Uterus (tissue), 4 donors: ENCODE measurements around the gene RNF121. TPM values are rescaled to one million over a fixed set of nuclear protein-coding genes. Genes with fewer than 3 reads are reported as not detected.

Experiments
- DNase-seq, 2 donors: peaks; one replicate each; pipeline ENCODE4 v3.0.0-alpha.2; 2019 to 2020
- H3K27ac ChIP-seq, 2 donors: fragments of 200-600 bp; sonication (generic); 1 replicate in 1 of 2; 2 replicates in 1 of 2; pipeline ENCODE4 v1.5.1; 2016 to 2018
- H3K27me3 ChIP-seq, 2 donors: fragments of 200-600 bp; sonication (generic); one replicate each; pipeline ENCODE4 v1.5.1; 2018 to 2019; ENCODE audit warnings: control low read depth in 1 of 2
- H3K36me3 ChIP-seq, 2 donors: fragments of 200-600 bp; sonication (generic); one replicate each; pipeline ENCODE4 v1.5.1; 2019; ENCODE audit warnings: control low read depth in 1 of 2
- H3K4me1 ChIP-seq, 2 donors: fragments of 200-600 bp; sonication (generic); one replicate each; pipeline ENCODE4 v1.5.1; 2018 to 2019; ENCODE audit warnings: control low read depth in 1 of 2
- H3K4me3 ChIP-seq, 2 donors: fragments of 200-600 bp; sonication (generic); 1 replicate in 1 of 2; 2 replicates in 1 of 2; pipeline ENCODE4 v1.5.1; 2018 to 2019; ENCODE audit warnings: mild to moderate bottlenecking in 1 of 2
- H3K9me3 ChIP-seq, 2 donors: fragments of 200-600 bp; sonication (generic); one replicate each; pipeline ENCODE4 v1.5.1; 2019; ENCODE audit warnings: control low read depth in 1 of 2
- POLR2A ChIP-seq, 2 donors: fragments of 450-650 bp; IDR thresholded peaks; one replicate each; pipeline ENCODE4 v1.6.1; 2016; ENCODE audit warnings: antibody characterized with exemption in 2 of 2, mild to moderate bottlenecking in 1 of 2, moderate library complexity in 1 of 2
- intact Hi-C: fragments of 100-400 bp; cut with DNase I; formaldehyde crosslinking; loops from one replicate; pipeline ENCODE4 v1.15.1; 2023; ENCODE audit warnings: low total_unique reads
- total RNA-seq, 4 donors: library from RNA; depleted of rRNA in 3 of 4; stranded (reverse); fragments of >200 nt in 3 of 4; gene quantifications; one replicate each; pipeline versions ENCODE4 v1.1.0 to v1.2.4, GENCODE V29; 2014 to 2023
- TF ChIP-seq, protein P1 (sequence below), 4 experiments: fragments of 200-600 bp in 2 of 4; fragments of 450-650 bp in 2 of 4; sonication (generic) in 2 of 4; IDR thresholded peaks; one replicate each; pipeline ENCODE4 v1.5.1; 2016 to 2019; ENCODE audit warnings: antibody characterized with exemption in 4 of 4, mild to moderate bottlenecking in 2 of 4, moderate library complexity in 1 of 4
- donor health status: DM: yes; HTN: yes; CAD: no.

Gene RNF121
- total RNA-seq, 4 donors from 2014 or later = 3.8 to 56.2 (median 47.0) TPM

DNA sequence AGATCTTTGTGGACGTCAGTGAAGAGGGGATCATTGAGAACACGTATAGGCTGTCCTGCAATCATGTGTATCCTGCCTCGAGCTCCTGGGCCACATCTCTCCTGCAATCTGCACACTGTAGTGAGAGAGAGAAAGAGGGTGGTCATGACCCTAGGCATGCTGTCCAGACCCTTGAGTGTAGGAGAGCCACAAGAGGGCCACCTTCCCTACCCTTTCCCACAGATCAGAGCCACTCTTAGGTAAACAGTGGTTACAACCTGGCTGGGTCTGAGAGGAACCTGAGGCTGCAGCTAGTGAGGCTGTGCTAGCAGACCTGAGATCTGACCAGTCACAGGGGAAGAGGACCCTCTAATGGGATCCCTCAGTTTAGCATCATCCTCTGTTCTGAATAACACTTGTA is 65.9 kb downstream of the RNF121 start:
- H3K4me3 ChIP-seq = no peak overlapping the region
- H3K4me1 ChIP-seq = no peaks in the 10 kb centered on the region
- no peak for TF ChIP-seq POLR2A (IDR thresholded peaks at IDR 0.05)
- TF ChIP-seq, protein P1, sequence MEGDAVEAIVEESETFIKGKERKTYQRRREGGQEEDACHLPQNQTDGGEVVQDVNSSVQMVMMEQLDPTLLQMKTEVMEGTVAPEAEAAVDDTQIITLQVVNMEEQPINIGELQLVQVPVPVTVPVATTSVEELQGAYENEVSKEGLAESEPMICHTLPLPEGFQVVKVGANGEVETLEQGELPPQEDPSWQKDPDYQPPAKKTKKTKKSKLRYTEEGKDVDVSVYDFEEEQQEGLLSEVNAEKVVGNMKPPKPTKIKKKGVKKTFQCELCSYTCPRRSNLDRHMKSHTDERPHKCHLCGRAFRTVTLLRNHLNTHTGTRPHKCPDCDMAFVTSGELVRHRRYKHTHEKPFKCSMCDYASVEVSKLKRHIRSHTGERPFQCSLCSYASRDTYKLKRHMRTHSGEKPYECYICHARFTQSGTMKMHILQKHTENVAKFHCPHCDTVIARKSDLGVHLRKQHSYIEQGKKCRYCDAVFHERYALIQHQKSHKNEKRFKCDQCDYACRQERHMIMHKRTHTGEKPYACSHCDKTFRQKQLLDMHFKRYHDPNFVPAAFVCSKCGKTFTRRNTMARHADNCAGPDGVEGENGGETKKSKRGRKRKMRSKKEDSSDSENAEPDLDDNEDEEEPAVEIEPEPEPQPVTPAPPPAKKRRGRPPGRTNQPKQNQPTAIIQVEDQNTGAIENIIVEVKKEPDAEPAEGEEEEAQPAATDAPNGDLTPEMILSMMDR (IDR thresholded peaks at IDR 0.05) = no peak
- H3K36me3 ChIP-seq = no peaks in the 10 kb centered on the region
- no peaks in the 10 kb centered on the region for H3K27me3 ChIP-seq
- H3K9me3 ChIP-seq = no peaks in the 10 kb centered on the region
- DNase-seq = no peak
- intact Hi-C loops = no loop called here
- no peak overlapping the region for H3K27ac ChIP-seq

DNA sequence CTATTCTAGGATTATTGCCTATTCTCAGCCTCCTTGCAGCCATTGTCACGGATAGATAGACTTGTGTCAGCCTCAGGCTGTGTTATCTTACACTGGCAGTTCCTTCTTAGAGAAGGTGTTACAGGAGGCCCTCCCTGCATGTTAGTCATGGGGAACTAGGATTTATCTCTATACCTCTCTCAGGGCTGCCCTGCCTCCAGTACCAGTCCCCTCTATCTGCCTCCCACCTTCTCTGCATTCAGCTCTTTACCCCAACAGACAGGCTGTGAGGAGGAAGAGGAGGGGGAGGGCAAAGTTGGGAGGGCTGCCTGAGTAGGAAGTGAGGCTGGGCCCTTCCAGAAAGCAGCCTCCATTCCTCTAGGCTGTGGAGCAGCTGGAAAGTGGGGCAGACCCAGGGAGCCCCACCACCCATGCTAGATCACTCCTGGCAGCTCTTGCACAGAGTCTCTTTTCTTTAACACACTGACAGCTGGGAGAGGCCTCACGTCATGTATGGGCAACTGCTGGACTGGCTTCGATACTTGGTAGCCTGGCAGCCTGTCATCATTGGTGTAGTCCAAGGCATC is 67.0 kb downstream of the RNF121 start:
- H3K27me3 ChIP-seq = no peaks in the 10 kb centered on the region
- H3K4me3 ChIP-seq = no peak overlapping the region
- no peaks in the 10 kb centered on the region for H3K4me1 ChIP-seq
- H3K9me3 ChIP-seq = no peaks in the 10 kb centered on the region
- TF ChIP-seq, protein P1 (IDR thresholded peaks at IDR 0.05) = no peak
- TF ChIP-seq POLR2A (IDR thresholded peaks at IDR 0.05) = no peak
- no peak for DNase-seq
- H3K36me3 ChIP-seq = no peaks in the 10 kb centered on the region
- no peak overlapping the region for H3K27ac ChIP-seq
- intact Hi-C loops = no loop called here

GRCh38 chr11:71996517-71996916 is 67.7 kb downstream of the RNF121 start:
- no peak overlapping the region for H3K4me3 ChIP-seq
- no peaks in the 10 kb centered on the region for H3K36me3 ChIP-seq
- H3K4me1 ChIP-seq = no peaks in the 10 kb centered on the region
- no peak for TF ChIP-seq POLR2A (IDR thresholded peaks at IDR 0.05)
- TF ChIP-seq, protein P1 (IDR thresholded peaks at IDR 0.05) = no peak
- no peak overlapping the region for H3K27ac ChIP-seq
- no peaks in the 10 kb centered on the region for H3K27me3 ChIP-seq
- intact Hi-C loops = no loop called here
- no peak for DNase-seq
- H3K9me3 ChIP-seq = no peaks in the 10 kb centered on the region

- H3K9me3 ChIP-seq = no peaks in the 10 kb centered on the region
- H3K36me3 ChIP-seq = no peaks in the 10 kb centered on the region
- intact Hi-C loops = no loop called here
- H3K4me3 ChIP-seq = no peak overlapping the region
- no peaks in the 10 kb centered on the region for H3K27me3 ChIP-seq
- no peak for DNase-seq
- no peak overlapping the region for H3K27ac ChIP-seq
- TF ChIP-seq, protein P1 (IDR thresholded peaks at IDR 0.05) = no peak
- no peak for TF ChIP-seq POLR2A (IDR thresholded peaks at IDR 0.05)
- no peaks in the 10 kb centered on the region for H3K4me1 ChIP-seq
Measured at GRCh38 chr11:71996946-71997345, 68.1 kb downstream of the RNF121 start.

GRCh38 chr11:71997594-71997993 is 68.7 kb downstream of the RNF121 start:
- Histone ChIP-seq H3K27me3 (no peaks in the 10 kb centered on the region), H3K4me3 (no peak overlapping the region), H3K4me1 (no peaks in the 10 kb centered on the region), H3K27ac (no peak overlapping the region), H3K36me3 (no peaks in the 10 kb centered on the region), H3K9me3 (no peaks in the 10 kb centered on the region)
- intact Hi-C loops = no loop called here
- TF ChIP-seq, protein P1 (IDR thresholded peaks at IDR 0.05) = no peak
- no peak for TF ChIP-seq POLR2A (IDR thresholded peaks at IDR 0.05)
- no peak for DNase-seq
